ENCODE measurements around the gene LRRC4C.
"Not testable (repeated sequence)": the region's sequence is repeated elsewhere in the genome, so short reads cannot be mapped to it uniquely, and the experiment has no call there.

LRRC4C gene

DNA sequence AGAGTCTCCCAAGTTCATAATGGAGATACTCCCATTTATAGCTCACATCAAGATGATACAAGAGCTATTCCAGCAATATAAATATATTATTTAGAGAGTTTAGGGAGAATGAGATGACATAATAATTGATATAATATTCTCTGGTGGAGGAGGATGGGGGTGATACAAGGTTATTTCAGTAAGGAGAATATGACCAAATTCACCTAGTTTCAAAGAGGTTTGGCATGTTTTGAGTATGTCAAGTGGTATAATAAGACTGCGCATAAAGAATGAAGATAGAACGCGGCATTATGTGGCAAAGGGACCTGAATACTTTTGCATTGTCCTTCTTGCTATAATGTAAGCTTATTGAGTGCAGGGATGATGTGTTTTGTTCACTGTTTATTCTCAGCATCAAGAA, 1283.5 kb downstream of the LRRC4C start:
- Histone ChIP-seq H4K20me1 (ENCODE audit: insufficient read depth, low read length) (no peaks in the 10 kb centered on the region), H3K4me1 (ENCODE audit: insufficient read depth, low read length) (no peaks in the 10 kb centered on the region), H3K27me3 (ENCODE audit: insufficient read depth, low read length, poor library complexity) (no peaks in the 10 kb centered on the region), H3K4me2 (ENCODE audit: insufficient read depth, low read length) (no peak overlapping the region), H3K9me3 (ENCODE audit: insufficient read depth, low read length, severe bottlenecking) (no peaks in the 10 kb centered on the region), H3K9ac (ENCODE audit: low read depth, low read length) (no peak overlapping the region), H3K27ac (ENCODE audit: low read length) (no peak overlapping the region), H3K36me3 (ENCODE audit: insufficient read depth, low read length) (no peaks in the 10 kb centered on the region), H3K4me3 (ENCODE audit: low read depth in 1 of 2, low read length in 2 of 2) (no peak overlapping the region), H3K79me2 (ENCODE audit: insufficient read depth, low read length) (no peaks in the 10 kb centered on the region), H2AFZ (ENCODE audit: low read depth, low read length) (no peak overlapping the region)
- TF ChIP-seq EZH2 (IDR thresholded peaks at IDR 0.05; ENCODE audit: borderline replicate concordance, low read depth, low read length, severe bottlenecking) = no peak
- TF ChIP-seq, protein P1, sequence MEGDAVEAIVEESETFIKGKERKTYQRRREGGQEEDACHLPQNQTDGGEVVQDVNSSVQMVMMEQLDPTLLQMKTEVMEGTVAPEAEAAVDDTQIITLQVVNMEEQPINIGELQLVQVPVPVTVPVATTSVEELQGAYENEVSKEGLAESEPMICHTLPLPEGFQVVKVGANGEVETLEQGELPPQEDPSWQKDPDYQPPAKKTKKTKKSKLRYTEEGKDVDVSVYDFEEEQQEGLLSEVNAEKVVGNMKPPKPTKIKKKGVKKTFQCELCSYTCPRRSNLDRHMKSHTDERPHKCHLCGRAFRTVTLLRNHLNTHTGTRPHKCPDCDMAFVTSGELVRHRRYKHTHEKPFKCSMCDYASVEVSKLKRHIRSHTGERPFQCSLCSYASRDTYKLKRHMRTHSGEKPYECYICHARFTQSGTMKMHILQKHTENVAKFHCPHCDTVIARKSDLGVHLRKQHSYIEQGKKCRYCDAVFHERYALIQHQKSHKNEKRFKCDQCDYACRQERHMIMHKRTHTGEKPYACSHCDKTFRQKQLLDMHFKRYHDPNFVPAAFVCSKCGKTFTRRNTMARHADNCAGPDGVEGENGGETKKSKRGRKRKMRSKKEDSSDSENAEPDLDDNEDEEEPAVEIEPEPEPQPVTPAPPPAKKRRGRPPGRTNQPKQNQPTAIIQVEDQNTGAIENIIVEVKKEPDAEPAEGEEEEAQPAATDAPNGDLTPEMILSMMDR (IDR thresholded peaks at IDR 0.05; ENCODE audit: borderline replicate concordance, extremely low read depth, low read length, poor library complexity, severe bottlenecking) = no peak
- DNase-seq (no peak), ATAC-seq (ENCODE audit: insufficient read depth, low read depth) (no peak)

DNA sequence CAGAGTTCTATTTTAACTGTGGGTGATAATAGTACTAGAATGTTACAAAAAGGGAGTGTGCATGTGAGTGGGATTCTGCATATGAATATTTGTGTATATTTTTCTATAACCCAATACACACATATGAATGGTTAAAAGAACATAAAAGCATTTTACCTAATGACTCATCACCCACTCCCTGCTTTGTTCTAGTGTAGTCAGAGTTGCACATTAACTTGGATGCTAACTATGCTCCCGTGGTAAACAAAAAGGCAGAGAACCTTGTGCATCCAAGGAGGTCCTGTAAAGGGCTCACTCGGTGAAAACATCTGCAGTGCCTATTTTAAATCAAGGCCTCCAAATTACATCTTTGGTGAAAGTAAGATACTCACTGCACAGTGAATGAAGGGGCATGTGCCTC, 1289.4 kb downstream of the LRRC4C start:
- no peak overlapping the region for H3K4me3 ChIP-seq (ENCODE audit: low read depth in 1 of 2, low read length in 2 of 2)
- no peak overlapping the region for H2AFZ ChIP-seq (ENCODE audit: low read depth, low read length)
- H3K36me3 ChIP-seq (ENCODE audit: insufficient read depth, low read length) = no peaks in the 10 kb centered on the region
- H4K20me1 ChIP-seq (ENCODE audit: insufficient read depth, low read length) = no peaks in the 10 kb centered on the region
- no peak overlapping the region for H3K9ac ChIP-seq (ENCODE audit: low read depth, low read length)
- DNase-seq = no peak
- TF ChIP-seq, protein P1 (IDR thresholded peaks at IDR 0.05; ENCODE audit: borderline replicate concordance, extremely low read depth, low read length, poor library complexity, severe bottlenecking) = no peak
- no peak for TF ChIP-seq EZH2 (IDR thresholded peaks at IDR 0.05; ENCODE audit: borderline replicate concordance, low read depth, low read length, severe bottlenecking)
- no peaks in the 10 kb centered on the region for H3K79me2 ChIP-seq (ENCODE audit: insufficient read depth, low read length)
- no peaks in the 10 kb centered on the region for H3K27me3 ChIP-seq (ENCODE audit: insufficient read depth, low read length, poor library complexity)
- no peak overlapping the region for H3K27ac ChIP-seq (ENCODE audit: low read length)
- no peaks in the 10 kb centered on the region for H3K9me3 ChIP-seq (ENCODE audit: insufficient read depth, low read length, severe bottlenecking)
- ATAC-seq (ENCODE audit: insufficient read depth, low read depth) = no peak
- no peaks in the 10 kb centered on the region for H3K4me1 ChIP-seq (ENCODE audit: insufficient read depth, low read length)
- H3K4me2 ChIP-seq (ENCODE audit: insufficient read depth, low read length) = no peak overlapping the region

DNA sequence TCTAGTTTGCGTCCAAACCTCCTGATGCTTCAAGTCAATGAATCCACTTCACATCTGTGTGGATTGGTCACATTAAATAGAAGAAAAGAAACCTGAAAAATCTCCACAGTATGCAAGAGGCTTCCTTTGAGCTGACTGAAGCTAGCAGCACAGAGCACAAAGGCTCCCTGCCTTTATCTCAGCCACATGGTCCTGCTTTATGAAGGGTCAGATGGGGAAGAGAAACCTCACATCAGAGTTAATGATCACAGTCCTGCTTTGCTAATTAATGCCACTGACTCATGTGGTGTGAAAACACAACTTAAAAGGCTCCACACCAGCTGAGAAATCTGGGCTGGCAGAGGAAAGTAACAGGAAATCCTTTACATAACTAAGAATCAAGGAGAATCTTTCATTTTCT, 1291.0 kb downstream of the LRRC4C start:
- Histone ChIP-seq H3K27me3 (ENCODE audit: insufficient read depth, low read length, poor library complexity) (no peaks in the 10 kb centered on the region), H3K4me1 (ENCODE audit: insufficient read depth, low read length) (no peaks in the 10 kb centered on the region), H3K4me3 (ENCODE audit: low read depth in 1 of 2, low read length in 2 of 2) (no peak overlapping the region), H3K9me3 (ENCODE audit: insufficient read depth, low read length, severe bottlenecking) (no peaks in the 10 kb centered on the region), H4K20me1 (ENCODE audit: insufficient read depth, low read length) (no peaks in the 10 kb centered on the region), H2AFZ (ENCODE audit: low read depth, low read length) (no peak overlapping the region), H3K36me3 (ENCODE audit: insufficient read depth, low read length) (no peaks in the 10 kb centered on the region), H3K4me2 (ENCODE audit: insufficient read depth, low read length) (no peak overlapping the region), H3K9ac (ENCODE audit: low read depth, low read length) (no peak overlapping the region), H3K79me2 (ENCODE audit: insufficient read depth, low read length) (no peaks in the 10 kb centered on the region), H3K27ac (ENCODE audit: low read length) (no peak overlapping the region)
- TF ChIP-seq EZH2 (IDR thresholded peaks at IDR 0.05; ENCODE audit: borderline replicate concordance, low read depth, low read length, severe bottlenecking) = no peak
- TF ChIP-seq, protein P1 (IDR thresholded peaks at IDR 0.05; ENCODE audit: borderline replicate concordance, extremely low read depth, low read length, poor library complexity, severe bottlenecking) = no peak
- DNase-seq = no peak
- no peak for ATAC-seq (ENCODE audit: insufficient read depth, low read depth)

DNA sequence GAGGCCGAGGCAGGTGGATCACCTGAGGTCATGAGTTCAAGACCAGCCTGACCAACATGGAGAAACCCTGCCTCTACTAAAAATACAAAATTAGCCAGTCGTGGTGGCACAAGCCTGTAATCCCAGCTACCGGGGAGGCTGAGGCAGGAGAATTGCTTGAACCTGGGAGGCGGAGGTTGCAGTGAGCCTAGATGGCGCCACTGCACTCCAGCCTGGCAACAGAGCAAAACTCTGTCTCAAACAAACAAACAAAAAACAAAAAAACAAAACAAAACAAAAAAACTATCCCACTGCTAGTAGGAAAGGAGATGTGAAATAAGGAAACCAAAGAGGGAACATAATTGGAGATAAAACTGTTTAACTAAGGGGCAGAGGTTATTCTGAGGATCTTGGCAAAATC, 1291.6 kb downstream of the LRRC4C start:
- not testable (repeated sequence) for H3K4me3 ChIP-seq (ENCODE audit: low read depth in 1 of 2, low read length in 2 of 2); H3K4me2 ChIP-seq (ENCODE audit: insufficient read depth, low read length); ATAC-seq (ENCODE audit: insufficient read depth, low read depth); H3K36me3 ChIP-seq (ENCODE audit: insufficient read depth, low read length); H2AFZ ChIP-seq (ENCODE audit: low read depth, low read length); DNase-seq; H3K27me3 ChIP-seq (ENCODE audit: insufficient read depth, low read length, poor library complexity); H3K9ac ChIP-seq (ENCODE audit: low read depth, low read length); H3K79me2 ChIP-seq (ENCODE audit: insufficient read depth, low read length); H3K4me1 ChIP-seq (ENCODE audit: insufficient read depth, low read length); H3K27ac ChIP-seq (ENCODE audit: low read length); H3K9me3 ChIP-seq (ENCODE audit: insufficient read depth, low read length, severe bottlenecking); H4K20me1 ChIP-seq (ENCODE audit: insufficient read depth, low read length)
